ENCODE results near the gene TBPL2.
"Not testable (repeated sequence)": the region's sequence is repeated elsewhere in the genome, so short reads cannot be mapped to it uniquely, and the experiment has no call there.

Gene TBPL2

DNA sequence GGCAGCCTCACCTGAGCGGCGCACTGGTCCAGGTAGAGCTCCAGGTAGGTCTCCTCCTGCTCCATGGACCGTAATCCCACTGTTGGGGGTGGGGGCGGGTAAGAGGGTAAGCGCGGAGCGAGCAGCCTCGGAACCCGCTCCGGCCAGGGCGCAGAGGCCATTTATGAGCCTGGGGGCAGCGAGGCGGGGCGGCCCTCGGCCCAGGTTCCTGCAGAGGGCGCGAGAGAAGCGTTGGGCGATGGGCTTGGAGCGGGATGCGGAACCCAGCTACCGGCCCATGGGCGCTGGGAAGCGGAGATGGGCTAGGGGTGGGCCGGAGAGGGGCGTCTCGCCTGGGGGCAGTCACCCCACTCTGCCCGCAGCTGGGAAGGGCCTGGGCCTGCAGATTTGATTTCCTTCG, at the start of gene TBPL2:
TBPL2 (minus strand) TSS at position 232 of the 400 bp plus-strand sequence; CDS start at position 65, 167 bp downstream.
- in situ Hi-C loops (cut with MboI; ENCODE audit: low sequenced_read_pairs): loop anchor here (25.0 kb wide), 1 partner anchor 1047 kb away; no protein-coding TSS in a partner anchor

DNA sequence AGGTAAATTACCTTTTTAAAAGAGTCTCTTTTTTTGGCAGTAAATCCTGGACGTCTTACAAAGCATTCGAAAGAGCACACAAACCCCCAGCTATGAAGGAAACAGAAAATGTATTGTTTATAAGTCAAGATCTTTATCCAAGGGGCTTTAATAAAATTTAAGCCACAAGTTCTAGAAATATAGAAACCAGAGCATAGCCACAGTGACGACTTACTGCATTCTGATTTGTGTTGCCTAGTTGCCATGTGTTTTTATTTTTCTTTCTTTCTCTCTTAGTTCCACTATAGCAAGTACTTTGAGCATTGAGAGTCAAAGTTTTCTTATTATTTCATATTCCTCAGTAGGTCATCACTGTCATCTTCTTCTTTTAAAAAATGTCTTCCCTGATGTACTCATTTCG, 47.8 kb upstream of the TBPL2 start:
- in situ Hi-C loops (cut with MboI; ENCODE audit: low sequenced_read_pairs): no loop called here

DNA sequence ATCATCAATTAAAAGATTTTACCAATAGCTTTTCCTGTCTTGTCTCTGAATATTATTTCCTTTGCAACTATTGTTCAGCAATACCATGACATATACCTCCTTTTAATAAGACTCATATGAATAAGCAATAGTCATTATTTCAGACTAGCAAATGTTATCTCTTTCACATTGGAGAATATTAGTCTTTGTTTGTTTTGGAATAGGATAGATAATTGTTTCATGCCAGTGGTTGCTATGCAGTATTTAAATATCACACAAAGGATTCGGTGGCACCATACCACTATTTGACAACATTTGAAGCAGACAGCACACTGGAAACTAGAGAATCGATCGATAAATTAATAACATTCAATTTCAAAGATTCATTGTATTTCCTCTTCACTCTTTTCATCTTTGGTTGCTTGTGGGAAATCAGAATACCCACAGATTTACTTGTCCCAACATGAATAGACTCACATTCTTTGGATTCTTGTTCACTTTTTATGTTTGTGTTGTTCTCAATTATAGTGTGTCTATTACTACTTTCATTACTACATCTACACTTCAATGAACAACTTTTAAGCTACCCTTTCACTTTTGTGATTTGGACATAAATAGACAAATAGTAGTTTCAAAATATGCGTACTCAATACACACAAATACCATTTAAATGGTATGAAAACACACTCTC, 42.7 kb upstream of the TBPL2 start:
- in situ Hi-C loops (cut with MboI; ENCODE audit: low sequenced_read_pairs): no loop called here

DNA sequence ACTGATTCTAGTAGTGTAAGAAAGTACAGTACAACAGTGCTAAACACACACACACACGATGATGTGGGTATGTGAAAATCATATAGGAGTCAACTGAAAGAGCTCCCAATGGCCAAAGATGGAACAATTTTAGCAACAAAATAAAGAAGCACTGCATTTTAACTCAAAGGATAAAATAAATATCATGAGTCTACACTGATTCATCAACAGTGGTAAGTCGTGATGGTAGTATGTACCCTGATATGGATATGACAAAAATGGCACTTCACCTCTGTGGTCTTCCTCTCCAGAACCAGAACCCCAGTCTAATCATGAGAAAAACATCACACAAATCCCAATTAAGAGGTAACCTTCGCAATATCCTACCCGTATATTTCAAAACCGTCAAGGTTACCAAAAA, 41.4 kb upstream of the TBPL2 start:
- in situ Hi-C loops (cut with MboI; ENCODE audit: low sequenced_read_pairs): no loop called here

DNA sequence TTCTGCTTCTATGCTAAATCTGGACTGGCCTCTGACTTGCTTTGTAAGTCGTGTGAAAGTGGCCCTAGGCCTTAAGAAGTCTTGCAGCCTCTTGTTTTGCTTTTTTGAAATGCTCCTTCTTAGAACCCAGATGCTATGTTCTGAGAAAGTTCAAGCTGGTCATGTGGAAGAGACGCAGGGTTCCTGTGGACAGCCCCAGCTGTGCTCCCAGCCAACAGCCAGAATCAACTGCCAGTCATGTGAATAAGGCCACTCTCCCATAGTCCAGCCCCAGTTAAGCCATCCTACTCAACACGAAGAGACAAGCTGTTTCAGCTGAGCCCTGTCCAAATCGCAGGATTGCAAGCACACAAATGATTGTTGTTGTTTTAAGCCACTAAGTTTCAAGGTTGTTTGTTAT, 37.3 kb upstream of the TBPL2 start:
- in situ Hi-C loops (cut with MboI; ENCODE audit: low sequenced_read_pairs): no loop called here

DNA sequence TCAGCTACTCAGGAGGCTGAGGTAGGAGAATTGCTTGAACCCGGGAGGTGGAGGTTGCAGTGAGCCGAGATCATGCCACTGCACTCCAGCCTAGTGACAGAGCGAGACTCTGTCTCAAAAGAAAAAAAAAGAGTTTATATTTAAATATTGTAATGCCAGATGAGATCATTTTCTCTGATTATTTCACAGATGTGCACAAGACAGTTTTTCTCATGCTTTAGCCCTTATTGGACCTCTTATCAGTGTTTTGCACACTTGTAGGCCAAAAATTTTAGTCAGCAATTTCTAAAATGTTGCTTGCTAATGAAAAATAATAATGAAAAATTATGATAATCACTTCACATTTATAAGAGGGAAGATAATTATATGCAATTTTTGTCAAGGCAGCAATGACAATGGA, 36.0 kb upstream of the TBPL2 start:
- in situ Hi-C loops (cut with MboI; ENCODE audit: low sequenced_read_pairs): not testable (repeated sequence)

DNA sequence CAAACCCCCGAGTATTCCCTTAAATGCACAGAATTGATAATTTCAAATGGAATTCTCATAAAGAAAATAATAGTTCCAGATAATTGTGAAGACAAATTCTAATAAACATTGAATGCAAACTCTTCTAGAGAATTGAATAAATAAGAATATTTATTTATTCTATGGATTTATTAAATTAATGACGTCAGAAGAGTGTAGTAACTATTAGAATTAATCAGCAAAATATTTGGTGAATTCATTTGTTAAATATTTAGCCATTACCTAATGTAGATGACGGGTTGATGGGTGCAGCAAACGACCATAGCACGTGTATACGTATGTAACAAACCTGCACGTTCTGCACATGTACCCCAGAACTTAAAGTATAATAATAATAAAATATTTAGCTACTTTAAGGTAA, 33.4 kb upstream of the TBPL2 start:
- in situ Hi-C loops (cut with MboI; ENCODE audit: low sequenced_read_pairs): no loop called here

DNA sequence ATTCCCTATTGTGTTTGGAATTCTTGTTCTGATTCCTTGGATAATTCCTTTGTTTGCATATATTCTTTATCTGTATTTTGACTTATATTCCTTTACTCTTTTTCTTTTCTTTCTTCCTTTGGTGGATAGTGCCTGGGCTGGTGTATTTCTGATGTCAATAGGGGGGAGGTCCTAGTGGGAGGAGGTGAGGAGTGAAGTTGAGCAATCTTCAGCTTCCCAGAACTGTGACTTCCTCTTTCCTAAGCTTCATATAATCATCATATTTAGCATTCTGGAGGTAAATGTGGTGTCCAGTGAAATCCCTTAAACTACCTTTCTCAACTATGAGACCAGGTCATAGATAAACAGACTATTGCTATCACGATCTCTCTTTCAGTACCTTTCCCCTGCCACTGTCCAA, 29.6 kb upstream of the TBPL2 start:
- in situ Hi-C loops (cut with MboI; ENCODE audit: low sequenced_read_pairs): no loop called here

DNA sequence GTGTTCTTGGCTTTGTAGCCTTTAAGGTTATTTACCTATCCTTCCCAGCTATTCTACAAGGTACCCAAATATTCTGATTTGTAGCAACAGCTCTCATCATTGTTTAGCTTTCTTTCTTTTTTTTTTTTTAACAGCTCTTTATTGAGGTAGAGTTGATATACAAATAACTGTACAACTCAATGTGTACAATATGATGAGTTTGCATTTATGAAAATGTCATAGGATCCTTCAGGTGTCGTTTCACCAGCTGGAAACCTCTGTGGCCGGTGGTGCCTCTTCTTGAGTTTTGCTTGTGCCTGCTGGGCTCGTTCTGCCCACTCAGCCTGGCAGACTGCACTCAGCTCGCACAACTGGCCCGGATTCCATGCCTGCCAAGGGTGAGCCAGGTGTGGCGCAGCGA, 26.9 kb upstream of the TBPL2 start:
- in situ Hi-C loops (cut with MboI; ENCODE audit: low sequenced_read_pairs): no loop called here

DNA sequence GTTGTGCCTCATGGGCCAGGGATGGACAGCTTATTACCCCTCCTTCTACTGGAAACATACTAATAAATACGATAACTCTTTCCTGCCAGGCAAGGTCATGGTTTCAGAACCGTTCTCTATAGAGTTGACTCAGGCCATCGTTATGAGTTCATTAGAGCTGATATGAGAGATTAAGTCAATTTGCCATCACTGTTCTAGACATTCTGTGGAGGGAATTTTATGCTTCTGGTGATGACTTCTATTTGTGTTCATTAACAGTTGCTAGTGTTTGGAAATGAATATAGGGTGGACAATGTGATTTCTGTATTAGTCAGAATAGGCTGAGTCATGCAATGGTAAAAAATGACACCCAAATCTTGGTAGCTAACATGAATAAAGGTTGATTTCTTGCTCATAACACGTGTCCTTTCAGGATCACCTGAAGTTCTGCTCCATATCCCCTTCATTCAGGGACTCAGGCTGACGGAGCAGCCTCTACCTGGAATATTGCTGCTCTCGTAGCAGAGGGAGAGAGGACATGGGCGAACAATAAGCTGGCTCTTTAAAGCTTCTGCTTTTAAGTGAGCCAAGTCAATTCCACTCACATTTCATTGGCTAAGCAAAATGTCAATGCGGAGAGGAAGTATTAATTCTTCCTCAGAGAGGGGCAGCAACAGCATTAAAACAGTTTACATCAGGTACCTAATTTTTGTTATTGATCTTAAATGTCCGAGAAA, 18.5 kb upstream of the TBPL2 start:
- in situ Hi-C loops (cut with MboI; ENCODE audit: low sequenced_read_pairs): no loop called here

DNA sequence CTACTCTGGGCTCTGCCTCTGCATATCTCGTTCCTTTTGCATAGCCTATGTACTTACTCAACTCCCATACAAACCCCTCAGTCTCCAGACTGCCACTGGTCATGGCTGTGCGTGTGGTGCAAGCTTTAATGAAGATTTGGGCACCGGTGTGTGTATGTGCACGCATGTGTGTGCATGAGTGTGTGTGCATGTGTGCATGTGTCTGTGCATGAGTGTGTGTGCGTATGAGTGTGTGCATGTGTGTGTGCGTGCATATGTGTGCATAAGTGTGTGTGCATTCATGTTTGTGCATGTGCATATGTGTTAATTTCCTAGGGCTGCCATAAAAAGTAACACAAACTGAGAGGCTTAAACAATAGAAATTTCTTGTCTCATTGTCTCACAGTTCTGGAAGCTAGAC, 17.1 kb upstream of the TBPL2 start:
- in situ Hi-C loops (cut with MboI; ENCODE audit: low sequenced_read_pairs): no loop called here

DNA sequence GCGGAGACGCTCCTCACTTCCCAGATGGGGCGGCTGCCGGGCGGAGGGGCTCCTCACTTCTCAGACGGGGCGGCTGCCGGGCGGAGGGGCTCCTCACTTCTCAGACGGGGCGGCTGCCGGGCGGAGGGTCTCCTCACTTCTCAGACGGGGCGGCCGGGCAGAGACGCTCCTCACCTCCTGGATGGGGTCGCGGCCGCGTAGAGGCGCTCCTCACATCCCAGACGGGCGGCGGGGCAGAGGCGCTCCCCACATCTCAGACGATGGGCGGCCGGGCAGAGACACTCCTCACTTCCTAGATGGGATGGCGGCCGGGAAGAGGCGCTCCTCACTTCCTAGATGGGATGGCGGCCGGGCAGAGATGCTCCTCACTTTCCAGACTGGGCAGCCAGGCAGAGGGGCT, 16.0 kb upstream of the TBPL2 start:
- in situ Hi-C loops (cut with MboI; ENCODE audit: low sequenced_read_pairs): not testable (repeated sequence)

DNA sequence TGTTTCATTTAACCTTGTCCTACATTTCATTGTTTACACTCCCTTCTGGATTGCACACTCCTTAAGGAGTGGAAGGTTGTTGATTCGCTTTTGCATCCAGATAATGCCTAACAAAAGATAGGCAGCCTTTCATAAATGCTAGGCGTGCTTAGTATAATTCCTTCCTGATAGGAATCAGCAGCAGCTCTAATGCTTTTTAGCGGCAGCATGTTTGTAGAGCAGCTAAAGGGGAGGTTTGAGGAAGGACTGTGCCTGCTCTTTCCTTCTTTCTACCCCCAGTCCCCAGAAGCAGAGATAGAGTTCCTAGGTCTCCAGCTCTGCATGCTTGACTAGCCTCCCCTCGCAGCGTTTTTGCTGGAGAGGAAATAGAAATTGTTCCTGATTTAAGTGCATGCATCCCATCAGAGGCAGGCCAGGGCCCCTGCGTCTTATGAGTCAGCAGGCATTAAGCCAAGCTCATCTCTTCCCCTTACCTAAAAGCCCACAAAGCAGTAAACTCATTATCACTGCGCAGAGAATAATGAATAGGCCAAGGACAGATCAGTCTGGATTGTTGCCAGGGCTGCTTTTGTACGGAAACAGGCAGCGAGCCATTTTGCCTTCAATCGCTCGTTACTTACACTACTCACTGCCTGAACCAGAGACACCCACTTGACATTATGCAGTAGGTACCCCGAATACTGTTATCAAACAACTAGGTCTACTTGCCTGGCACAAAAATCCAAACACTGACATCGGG, 14.0 kb upstream of the TBPL2 start:
- in situ Hi-C loops (cut with MboI; ENCODE audit: low sequenced_read_pairs): no loop called here

DNA sequence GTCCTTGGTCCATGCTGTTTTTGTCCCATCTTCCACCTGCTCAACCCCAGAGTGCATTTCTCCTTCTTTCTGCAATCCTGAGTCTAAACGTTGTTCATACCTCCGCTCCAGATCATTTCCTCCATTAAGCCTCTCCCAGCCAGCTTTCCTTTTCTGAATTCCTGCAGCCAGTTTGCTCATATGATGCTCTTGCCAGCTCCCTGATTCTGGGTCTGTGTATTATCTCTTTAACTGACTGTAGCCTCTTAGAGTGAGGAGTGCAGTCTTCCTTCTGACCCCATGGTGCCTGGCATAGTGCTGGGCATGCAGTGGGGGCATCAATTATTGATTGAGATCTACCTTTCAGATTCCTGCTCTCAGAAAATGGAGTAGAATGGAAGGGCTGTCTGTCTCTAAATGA, 11.5 kb upstream of the TBPL2 start:
- in situ Hi-C loops (cut with MboI; ENCODE audit: low sequenced_read_pairs): no loop called here

DNA sequence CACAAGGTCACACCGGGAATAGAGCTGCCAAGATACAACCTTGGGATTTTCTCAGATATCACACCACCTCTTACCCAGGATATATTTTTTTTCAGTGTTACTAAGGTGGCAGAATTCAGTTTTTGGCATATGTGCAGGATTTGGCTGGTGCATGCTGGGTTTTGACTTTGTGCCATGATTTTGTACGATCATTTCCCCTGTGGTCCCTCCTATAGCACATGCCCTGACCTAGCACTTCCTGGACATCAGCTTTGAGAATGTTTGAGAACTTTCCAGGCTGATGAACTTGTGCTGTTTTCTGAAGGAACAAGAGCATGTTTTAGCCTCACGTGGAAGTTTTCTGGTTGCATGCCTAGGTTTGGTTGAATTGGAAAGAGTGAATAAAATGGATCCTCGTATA, 11.0 kb upstream of the TBPL2 start:
- in situ Hi-C loops (cut with MboI; ENCODE audit: low sequenced_read_pairs): no loop called here

DNA sequence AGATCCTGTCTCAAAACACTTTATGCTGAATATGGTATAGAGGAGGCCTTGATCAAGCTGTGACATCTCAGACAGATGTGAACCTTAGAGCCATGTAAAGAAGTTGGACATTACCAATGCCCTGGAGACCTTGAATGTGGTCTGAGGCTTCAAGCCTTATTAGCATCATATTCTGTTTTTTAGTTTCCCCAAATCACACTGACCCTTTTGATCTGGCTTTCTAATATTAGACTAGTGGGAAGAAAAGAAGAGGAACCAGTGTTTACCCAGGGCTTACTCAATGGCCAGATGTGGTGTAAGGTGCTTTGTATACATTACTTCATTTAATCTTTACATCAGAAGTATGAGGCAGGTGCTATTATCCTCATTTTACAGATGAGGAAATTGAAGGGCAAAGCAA, 10.6 kb upstream of the TBPL2 start:
- in situ Hi-C loops (cut with MboI; ENCODE audit: low sequenced_read_pairs): no loop called here

DNA sequence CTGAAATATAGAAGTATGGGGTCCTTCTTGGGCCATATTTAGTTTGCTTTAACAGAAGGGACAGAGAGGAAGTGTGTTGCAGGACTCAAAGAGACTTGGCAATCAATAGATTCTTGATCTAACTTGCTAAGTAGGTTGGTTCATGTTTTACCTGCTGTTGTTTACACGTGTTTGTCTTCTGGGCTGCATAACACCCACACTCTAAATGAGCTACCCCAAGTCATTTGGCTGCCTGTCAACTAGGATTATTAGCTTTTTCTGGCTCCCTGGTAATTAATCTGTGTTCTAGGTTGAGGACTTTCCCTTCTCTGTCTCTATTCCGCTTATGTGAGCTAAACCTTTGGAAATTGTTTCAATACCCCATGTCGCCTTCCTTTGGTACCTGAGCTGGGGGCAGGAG, 10.1 kb upstream of the TBPL2 start:
- in situ Hi-C loops (cut with MboI; ENCODE audit: low sequenced_read_pairs): no loop called here

DNA sequence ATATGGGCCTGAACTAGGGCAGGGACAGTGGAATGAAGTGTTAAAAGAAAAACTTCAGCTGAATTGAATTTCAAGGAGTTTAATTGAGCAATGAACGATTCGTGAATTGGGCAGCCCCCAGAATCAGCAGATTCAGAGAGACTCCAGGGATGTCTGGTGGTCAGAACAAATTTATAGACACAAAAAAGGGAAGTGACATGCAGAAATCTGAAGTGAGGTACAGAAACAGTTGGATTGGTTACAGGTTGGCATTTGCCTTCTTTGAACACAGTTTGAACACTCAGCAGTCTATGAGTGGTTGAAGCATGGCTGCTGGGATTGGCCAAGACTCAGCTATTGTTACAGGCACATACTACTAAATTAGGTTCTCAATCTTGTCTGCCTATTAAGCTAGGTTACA, 9.7 kb upstream of the TBPL2 start:
- in situ Hi-C loops (cut with MboI; ENCODE audit: low sequenced_read_pairs): no loop called here

DNA sequence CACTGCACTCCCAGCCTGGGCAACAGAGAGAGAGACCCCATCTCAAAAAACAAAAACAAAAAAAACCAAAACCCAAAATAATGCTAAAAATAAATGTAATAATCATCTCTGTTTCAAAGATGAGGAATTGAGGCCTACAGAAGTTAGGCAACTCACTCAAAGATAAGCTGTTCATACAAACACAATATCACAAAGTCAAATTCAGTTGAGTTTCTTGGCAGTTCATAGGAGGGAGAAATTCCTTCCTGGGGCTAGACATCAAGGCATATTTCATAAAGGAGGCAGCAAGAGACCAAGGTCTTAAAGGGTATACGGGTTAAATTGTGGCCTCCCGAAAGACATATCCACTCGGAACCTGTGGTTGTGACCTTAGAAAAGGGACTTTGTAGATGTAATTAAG, 8.7 kb upstream of the TBPL2 start:
- in situ Hi-C loops (cut with MboI; ENCODE audit: low sequenced_read_pairs): loop anchor here (25.0 kb wide), 1 partner anchor 1038 kb away; no protein-coding TSS in a partner anchor

DNA sequence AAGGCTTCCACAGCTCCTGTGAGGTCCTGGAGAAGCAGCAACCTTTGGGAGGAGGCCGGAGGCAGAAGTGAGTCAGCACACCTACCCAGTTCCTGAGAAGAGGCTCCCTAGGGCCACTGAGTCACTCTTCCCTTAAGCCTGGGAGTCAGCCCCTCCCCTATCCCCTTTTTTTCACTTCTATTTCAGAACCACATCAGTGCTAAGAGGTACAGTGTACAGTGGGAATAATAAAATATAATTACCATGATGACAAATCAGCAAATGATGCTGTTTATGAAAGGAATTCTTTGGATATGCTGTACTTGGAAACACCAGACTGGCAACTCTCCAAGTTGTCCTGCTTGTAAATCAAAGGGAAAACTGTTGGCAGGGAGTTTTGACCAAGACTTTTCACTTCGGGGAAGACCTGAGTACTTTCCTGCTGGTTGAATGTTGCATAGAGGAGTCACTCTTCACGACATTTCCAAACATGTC, 7.8 kb upstream of the TBPL2 start:
- in situ Hi-C loops (cut with MboI; ENCODE audit: low sequenced_read_pairs): loop anchor here (25.0 kb wide), 1 partner anchor 1039 kb away; no protein-coding TSS in a partner anchor

DNA sequence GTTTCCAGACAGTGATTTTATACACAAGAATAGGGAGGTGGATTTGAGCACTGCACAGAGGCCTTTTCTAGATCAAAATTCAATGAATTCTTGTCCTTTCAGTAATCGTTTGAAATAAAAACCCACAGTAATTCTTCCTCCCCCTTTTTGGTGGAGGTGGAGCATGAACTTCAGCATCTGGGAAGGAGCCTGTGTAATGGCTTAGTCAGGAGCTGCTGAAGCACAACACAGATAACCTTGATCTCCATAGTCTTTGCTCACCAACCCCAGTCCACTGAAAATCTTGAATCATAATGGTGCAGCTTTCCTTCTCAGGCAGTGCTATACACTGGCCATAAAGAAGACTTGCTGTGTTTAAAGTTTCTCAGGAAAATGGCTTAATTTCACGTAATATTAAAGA, 6.4 kb upstream of the TBPL2 start:
- in situ Hi-C loops (cut with MboI; ENCODE audit: low sequenced_read_pairs): loop anchor here (25.0 kb wide), 1 partner anchor 1040 kb away; no protein-coding TSS in a partner anchor
